Aortic smooth muscle cell (primary cell): ENCODE results near the gene SHISA2. TPM values are rescaled to one million over a fixed set of nuclear protein-coding genes. Genes with fewer than 3 reads are reported as not detected.

Experiments
- total RNA-seq: library from RNA; depleted of rRNA; stranded (reverse); fragments of >200 nt; gene quantifications from 2 replicates; pipeline ENCODE4 v1.2.3, GENCODE V29; 2014

The SHISA2 gene
- under 0.01 TPM in 1 of 2 replicates, not detected in the other for total RNA-seq

GRCh38 chr13:26051657-26052311, at the start of gene SHISA2:
TSS of gene SHISA2 (minus strand) at chr13:26052016. CDS start at chr13:26050975, 1,041 bp downstream.

Other genes with a start within 250 kb of the SHISA2 start
- 57.7 and 58.2 TPM in 2 replicates for gene RNF6, start 170.3 kb upstream of the SHISA2 start, total RNA-seq
- 12.6 and 14.6 TPM in 2 replicates for gene CDK8, start 202.1 kb upstream of the SHISA2 start, total RNA-seq